DND-41 (cell line): ENCODE measurements around the gene UBE2L6.

ENCODE experiments used
- EZH2 ChIP-seq: IDR thresholded peaks from 3 replicates; pipeline ENCODE4 v1.6.1; 2012; ENCODE audit warnings: borderline replicate concordance, low read depth, mild to moderate bottlenecking, moderate library complexity, low read length, inconsistent platforms; ENCODE audit not compliant: severe bottlenecking
- TF ChIP-seq, protein P1 (sequence below): IDR thresholded peaks from 2 replicates; pipeline ENCODE4 v1.5.1; 2012; ENCODE audit warnings: borderline replicate concordance, low read length, moderate library complexity, mild to moderate bottlenecking; ENCODE audit not compliant: poor library complexity, severe bottlenecking; ENCODE audit errors: extremely low read depth

DNA sequence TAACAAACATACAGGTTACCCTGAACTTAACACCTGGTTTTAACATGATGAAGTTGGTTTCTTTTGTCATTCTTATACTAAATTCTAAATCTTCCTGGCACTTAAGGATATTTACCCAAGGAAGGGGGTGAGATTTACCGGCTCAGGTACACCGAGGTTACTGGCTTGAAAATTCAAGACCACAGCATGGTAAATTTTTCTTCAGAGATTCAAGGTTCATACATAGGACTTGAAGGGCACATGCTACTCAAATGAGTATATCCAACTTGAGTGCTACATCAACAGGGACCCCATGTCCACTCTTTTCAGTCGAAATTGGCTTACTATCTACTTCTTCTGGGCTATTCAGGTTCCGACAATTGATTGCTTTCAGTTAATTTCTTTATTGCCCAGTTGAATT, 42.7 kb upstream of the UBE2L6 start:
- TF ChIP-seq, protein P1, sequence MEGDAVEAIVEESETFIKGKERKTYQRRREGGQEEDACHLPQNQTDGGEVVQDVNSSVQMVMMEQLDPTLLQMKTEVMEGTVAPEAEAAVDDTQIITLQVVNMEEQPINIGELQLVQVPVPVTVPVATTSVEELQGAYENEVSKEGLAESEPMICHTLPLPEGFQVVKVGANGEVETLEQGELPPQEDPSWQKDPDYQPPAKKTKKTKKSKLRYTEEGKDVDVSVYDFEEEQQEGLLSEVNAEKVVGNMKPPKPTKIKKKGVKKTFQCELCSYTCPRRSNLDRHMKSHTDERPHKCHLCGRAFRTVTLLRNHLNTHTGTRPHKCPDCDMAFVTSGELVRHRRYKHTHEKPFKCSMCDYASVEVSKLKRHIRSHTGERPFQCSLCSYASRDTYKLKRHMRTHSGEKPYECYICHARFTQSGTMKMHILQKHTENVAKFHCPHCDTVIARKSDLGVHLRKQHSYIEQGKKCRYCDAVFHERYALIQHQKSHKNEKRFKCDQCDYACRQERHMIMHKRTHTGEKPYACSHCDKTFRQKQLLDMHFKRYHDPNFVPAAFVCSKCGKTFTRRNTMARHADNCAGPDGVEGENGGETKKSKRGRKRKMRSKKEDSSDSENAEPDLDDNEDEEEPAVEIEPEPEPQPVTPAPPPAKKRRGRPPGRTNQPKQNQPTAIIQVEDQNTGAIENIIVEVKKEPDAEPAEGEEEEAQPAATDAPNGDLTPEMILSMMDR = no peak
- TF ChIP-seq EZH2 = no peak
